ENCODE data around the gene ARHGEF37.

ARHGEF37 gene

DNA sequence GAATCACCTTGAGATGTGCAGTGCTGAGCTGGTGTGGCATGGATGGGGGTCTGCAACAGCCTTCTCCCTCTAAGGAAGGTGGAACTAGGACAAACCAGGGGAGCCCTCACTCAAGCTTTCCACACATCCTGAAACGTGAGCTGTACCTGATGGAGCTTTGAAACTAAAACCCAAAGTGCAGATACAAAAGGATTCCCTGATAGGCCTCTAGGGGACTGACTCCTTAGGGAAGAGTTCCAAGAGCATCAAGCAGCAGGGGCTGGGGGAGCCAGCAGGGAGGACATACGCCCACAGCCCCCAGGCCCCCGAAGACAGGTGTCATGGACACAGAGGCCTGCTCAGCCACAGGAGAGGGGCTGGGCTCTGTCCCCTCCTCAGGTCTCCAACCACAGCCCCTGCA lies 17.7 kb downstream of the ARHGEF37 start:
- no peak for DNase-seq (ENCODE audit: low read depth in 1 of 2, low spot score in 1 of 2)

DNA sequence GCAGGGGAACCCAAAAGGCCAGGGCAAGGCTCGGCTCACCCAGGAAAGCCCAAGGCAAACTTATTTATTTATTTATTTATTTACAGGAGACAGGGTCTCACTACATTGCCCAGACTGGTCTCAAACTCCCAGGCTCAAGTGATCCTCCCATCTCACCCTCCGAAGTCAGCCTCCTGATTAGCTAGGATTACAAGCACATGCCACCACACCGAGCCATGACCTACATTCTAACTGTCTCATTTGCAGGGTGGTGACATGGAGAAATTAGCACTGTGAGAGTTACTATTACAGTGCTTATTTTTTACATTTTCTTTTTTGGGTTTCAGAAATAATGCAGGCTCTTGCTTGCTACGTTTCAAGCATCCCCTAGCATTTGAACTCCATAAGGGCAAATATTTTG lies 18.1 kb downstream of the ARHGEF37 start:
- DNase-seq (ENCODE audit: low read depth in 1 of 2, low spot score in 1 of 2), result no peak

DNA sequence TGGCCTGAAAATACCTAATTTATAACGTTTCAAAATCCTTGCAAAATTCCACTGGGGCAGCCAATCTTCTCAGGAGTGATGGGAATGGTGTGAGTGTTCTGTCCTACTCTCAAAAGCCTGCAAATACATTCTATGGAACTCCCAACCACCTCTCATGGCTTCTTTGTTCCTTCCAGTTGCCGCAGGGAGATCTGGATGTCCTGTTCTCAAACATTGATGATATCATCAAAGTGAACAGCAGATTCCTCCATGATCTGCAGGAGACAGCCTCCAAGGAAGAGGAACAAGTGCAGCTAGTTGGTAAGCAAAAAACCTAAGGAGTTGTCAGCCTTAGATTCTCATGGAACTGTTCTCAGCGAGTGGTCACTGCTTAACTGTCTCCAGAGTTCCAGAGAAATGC lies 19.6 kb downstream of the ARHGEF37 start:
- DNase-seq (ENCODE audit: low read depth in 1 of 2, low spot score in 1 of 2), result no peak

- DNase-seq (ENCODE audit: low read depth in 1 of 2, low spot score in 1 of 2), result no peak
Observed at GRCh38 chr5:149603210-149603609, 21.9 kb downstream of the ARHGEF37 start.

GRCh38 chr5:149603920-149604319 lies 22.6 kb downstream of the ARHGEF37 start:
- no peak for DNase-seq (ENCODE audit: low read depth in 1 of 2, low spot score in 1 of 2)

DNA sequence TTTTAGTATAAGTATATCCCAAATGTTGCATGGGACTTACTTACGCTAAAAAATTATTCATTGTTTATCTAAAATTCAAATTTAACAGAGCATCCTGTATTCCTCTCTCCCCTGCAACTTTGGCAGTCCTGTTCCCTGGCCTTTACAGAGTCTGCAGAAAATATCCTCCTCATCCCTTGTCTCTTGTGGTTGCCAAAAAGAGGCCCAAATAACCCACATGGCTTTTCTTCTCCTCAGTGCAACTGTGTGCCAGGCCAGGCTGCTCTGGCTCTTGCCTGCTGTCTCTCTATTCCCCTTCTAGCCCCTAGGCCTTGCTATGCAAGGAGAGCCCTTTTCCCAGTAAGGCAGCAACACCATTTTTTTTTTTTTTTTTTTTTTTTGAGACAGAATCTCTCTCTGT lies 23.0 kb downstream of the ARHGEF37 start:
- no peak for DNase-seq (ENCODE audit: low read depth in 1 of 2, low spot score in 1 of 2)

GRCh38 chr5:149605354-149605997 lies 24.2 kb downstream of the ARHGEF37 start:
- no peak for DNase-seq (ENCODE audit: low read depth in 1 of 2, low spot score in 1 of 2)

DNA sequence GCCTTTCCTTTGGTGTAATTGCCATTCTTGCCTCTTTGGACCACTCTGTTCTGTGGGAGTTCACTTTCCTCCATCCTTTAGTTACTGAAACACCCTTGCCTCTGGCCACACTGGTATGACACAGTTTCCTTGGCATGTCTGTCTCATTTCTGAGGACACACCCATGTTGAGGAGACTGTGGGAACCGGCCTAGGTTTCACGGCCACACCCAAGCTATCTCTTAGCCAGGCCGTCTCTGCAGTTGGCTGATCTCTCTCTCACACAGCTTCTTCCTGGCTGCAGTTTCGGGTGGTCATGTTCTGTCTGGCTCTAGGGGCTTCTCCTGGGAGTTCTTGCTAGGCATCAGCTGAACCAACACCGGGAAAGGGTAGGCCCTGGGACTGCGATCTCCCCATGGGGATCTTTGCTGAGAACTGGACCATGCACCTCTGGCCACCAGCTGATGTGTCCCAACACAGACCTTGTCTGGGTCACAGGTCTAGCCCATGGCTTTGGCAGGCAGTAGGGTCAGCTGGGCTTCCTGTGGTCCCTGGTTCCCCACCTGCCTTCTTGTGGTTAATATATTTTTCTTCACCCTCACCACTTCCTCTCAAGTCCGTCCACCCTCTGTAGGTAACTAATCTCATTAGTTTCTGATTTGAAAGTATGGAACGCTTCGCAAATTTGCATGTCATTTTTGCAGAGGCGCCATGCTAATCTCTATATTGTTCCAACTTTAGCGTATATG lies 24.9 kb downstream of the ARHGEF37 start:
- DNase-seq (ENCODE audit: low read depth in 1 of 2, low spot score in 1 of 2), result no peak

- no peak for DNase-seq (ENCODE audit: low read depth in 1 of 2, low spot score in 1 of 2)
Observed at GRCh38 chr5:149608936-149609545, 27.7 kb downstream of the ARHGEF37 start.

GRCh38 chr5:149609640-149610219 lies 28.4 kb downstream of the ARHGEF37 start:
- no peak for DNase-seq (ENCODE audit: low read depth in 1 of 2, low spot score in 1 of 2)

DNA sequence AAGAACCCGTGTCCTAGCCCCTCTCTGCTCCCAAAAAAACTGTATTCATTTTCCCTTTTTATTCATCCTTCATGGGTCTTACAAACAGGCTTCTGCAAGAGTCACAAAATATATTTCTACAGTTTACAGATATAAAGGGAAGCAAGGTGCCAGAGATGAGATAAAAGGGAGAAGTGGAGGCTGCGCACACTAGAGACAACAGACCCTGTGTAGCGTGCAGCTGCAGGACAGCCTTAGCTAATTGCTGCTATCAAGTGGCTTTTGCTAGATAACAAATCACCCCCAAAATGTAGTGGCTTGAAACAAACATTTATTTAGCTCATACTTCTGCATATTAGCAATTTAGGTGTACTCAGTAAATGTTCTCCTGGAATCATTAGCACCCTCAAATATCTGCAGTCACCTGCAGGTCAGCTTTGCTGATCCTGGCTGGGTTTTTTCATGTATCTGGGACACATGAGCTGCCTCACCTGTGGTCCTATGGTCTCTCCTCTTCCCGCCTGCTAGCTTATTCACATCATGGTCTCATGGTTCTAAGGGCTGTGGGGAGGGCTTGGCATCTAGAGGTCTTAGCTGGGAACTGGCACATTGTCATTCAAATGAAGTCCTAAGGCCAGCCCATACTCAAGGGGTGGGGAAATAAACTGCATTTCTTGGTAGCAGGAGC lies 29.4 kb downstream of the ARHGEF37 start:
- DNase-seq (ENCODE audit: low read depth in 1 of 2, low spot score in 1 of 2), result no peak

GRCh38 chr5:149611326-149611725 lies 30.0 kb downstream of the ARHGEF37 start:
- no peak for DNase-seq (ENCODE audit: low read depth in 1 of 2, low spot score in 1 of 2)

- no peak for DNase-seq (ENCODE audit: low read depth in 1 of 2, low spot score in 1 of 2)
Observed at GRCh38 chr5:149614034-149614907, 33.0 kb downstream of the ARHGEF37 start.

DNA sequence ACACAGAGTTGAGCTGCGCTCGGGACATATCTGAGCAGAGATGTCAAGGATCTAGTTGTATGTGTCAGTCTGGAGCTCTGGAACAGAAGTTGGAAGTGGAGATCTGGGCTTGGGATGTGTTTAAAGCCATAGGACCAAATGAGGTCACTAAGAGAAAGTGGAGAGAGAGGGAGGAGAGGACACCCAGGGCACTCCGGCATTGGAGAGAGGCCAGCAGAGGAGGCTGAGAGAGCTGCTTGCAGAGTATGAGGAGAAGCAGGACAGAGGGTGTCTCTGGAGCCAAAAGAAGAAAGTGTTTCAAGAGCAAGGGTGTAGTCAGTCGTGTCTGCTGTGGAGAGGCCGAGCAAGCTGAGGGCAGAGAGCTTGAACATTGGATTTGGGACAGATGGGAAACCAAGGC lies 34.7 kb downstream of the ARHGEF37 start:
- DNase-seq (ENCODE audit: low read depth in 1 of 2, low spot score in 1 of 2), result no peak

- DNase-seq (ENCODE audit: low read depth in 1 of 2, low spot score in 1 of 2), result no peak
Observed at GRCh38 chr5:149616727-149617285, 35.5 kb downstream of the ARHGEF37 start.

GRCh38 chr5:149617760-149618306 lies 36.5 kb downstream of the ARHGEF37 start:
- no peak for DNase-seq (ENCODE audit: low read depth in 1 of 2, low spot score in 1 of 2)

- no peak for DNase-seq (ENCODE audit: low read depth in 1 of 2, low spot score in 1 of 2)
Observed at GRCh38 chr5:149618581-149619248, 37.4 kb downstream of the ARHGEF37 start.

DNA sequence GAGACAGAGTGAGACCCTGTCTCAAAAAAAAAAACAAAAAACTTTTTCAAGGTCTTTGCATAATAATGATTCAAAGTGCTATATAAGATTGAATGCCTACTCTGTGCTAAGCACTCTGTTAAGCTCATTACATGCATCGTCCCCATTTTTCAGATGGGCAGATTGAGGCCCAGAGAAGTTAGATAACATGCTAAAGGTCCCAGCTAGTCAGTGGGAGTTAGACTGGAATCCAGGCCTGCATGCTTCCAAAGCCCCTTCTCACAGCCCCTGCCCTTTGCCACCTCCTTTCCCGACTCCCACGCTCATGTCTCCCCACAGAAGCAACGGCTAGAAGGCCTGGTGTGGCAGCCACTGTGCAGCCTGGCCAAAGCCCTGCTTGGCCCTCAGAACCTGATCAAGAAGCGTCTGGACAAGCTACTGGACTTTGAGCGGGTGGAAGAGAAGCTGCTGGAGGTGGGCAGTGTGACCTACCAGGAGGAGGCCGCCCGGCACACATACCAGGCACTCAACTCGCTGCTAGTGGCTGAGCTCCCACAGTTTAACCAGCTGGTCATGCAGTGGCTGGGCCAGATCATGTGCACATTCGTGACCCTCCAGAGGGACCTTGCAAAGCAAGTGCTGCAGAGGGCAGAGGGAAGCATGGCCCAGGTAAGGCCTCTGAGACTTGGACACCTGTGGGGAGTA lies 40.3 kb downstream of the ARHGEF37 start:
- no peak for DNase-seq (ENCODE audit: low read depth in 1 of 2, low spot score in 1 of 2)

GRCh38 chr5:149622466-149622865 lies 41.2 kb downstream of the ARHGEF37 start:
- DNase-seq (ENCODE audit: low read depth in 1 of 2, low spot score in 1 of 2), result no peak
